Subcutaneous abdominal adipose tissue (tissue), 5 donors: Measurements from ENCODE around the gene ERBB4.

Experiments
- H3K27ac ChIP-seq: one replicate; pipeline ENCODE4 v1.7.0; 2013; ENCODE audit warnings: low read depth, mild to moderate bottlenecking, inconsistent platforms, low read length, moderate library complexity
- H3K27me3 ChIP-seq, 5 donors: one replicate each; pipeline ENCODE4 v1.7.0; 2013; ENCODE audit warnings: low read length in 5 of 5, inconsistent platforms in 1 of 5; ENCODE audit not compliant: control insufficient read depth in 5 of 5, insufficient read depth in 4 of 5
- H3K36me3 ChIP-seq, 5 donors: one replicate each; pipeline ENCODE4 v1.7.0; 2013; ENCODE audit warnings: low read length in 5 of 5; ENCODE audit not compliant: control insufficient read depth in 5 of 5, insufficient read depth in 5 of 5
- H3K4me1 ChIP-seq, 5 donors: one replicate each; pipeline ENCODE4 v1.7.0; 2013; ENCODE audit warnings: low read length in 5 of 5, mild to moderate bottlenecking in 3 of 5, moderate library complexity in 1 of 5; ENCODE audit not compliant: control insufficient read depth in 5 of 5, insufficient read depth in 5 of 5
- H3K4me3 ChIP-seq, 5 donors: one replicate each; pipeline ENCODE4 v1.7.0; 2013; ENCODE audit warnings: low read length in 5 of 5, low read depth in 1 of 5
- H3K9ac ChIP-seq, 5 donors: one replicate each; pipeline ENCODE4 v1.7.0; 2013; ENCODE audit warnings: low read length in 5 of 5, mild to moderate bottlenecking in 4 of 5, moderate library complexity in 3 of 5
- H3K9me3 ChIP-seq, 5 donors: one replicate each; pipeline ENCODE4 v1.7.0; 2013; ENCODE audit warnings: low read length in 5 of 5; ENCODE audit not compliant: control insufficient read depth in 5 of 5
- donor health status: healthy.
- donor health status: healthy.
- donor health status: healthy.
- donor health status: healthy.
- donor health status: healthy.

ERBB4 gene

GRCh38 chr2:211417544-211417943 is 1121.1 kb downstream of the ERBB4 start:
- H3K36me3 ChIP-seq, result no peaks in the 10 kb centered on the region

DNA sequence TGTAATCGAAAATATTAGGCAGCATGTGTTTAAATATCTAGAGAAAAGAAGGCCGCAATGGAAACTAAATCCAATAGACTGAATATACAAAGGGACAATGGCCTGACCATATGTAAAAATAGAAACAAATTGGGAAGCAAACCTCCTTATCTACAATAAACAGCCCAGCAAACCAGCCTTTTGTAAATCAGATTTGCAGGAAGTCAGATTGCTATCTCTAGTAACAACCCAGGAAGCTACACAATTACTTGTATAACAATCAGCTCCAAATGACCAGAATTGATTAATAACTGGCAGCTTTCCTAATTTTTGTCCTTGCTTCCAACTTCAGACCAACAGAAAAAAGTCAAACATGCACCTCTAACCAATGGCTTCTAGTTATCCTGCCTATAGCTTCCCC is 1122.2 kb downstream of the ERBB4 start:
- H3K27ac ChIP-seq, result no peak overlapping the region
- no peak overlapping the region for H3K4me3 ChIP-seq
- H3K36me3 ChIP-seq, result no peaks in the 10 kb centered on the region
- no peak overlapping the region for H3K9ac ChIP-seq
- no peaks in the 10 kb centered on the region for H3K4me1 ChIP-seq
- no peaks in the 10 kb centered on the region for H3K27me3 ChIP-seq
- no peaks in the 10 kb centered on the region for H3K9me3 ChIP-seq

More at GRCh38 chr2:211417544-211417943, 1121.1 kb downstream of the ERBB4 start:
- Histone ChIP-seq H3K27ac (no peak overlapping the region), H3K9ac (no peak overlapping the region), H3K27me3 (no peaks in the 10 kb centered on the region), H3K9me3 (no peaks in the 10 kb centered on the region), H3K4me3 (no peak overlapping the region), H3K4me1 (no peaks in the 10 kb centered on the region)

GRCh38 chr2:211413746-211414145 is 1124.9 kb downstream of the ERBB4 start:
- H3K27me3 ChIP-seq, result no peaks in the 10 kb centered on the region
- H3K36me3 ChIP-seq, result no peaks in the 10 kb centered on the region
- H3K9me3 ChIP-seq, result no peaks in the 10 kb centered on the region
- no peak overlapping the region for H3K4me3 ChIP-seq
- H3K4me1 ChIP-seq, result no peaks in the 10 kb centered on the region
- no peak overlapping the region for H3K9ac ChIP-seq
- H3K27ac ChIP-seq, result no peak overlapping the region

DNA sequence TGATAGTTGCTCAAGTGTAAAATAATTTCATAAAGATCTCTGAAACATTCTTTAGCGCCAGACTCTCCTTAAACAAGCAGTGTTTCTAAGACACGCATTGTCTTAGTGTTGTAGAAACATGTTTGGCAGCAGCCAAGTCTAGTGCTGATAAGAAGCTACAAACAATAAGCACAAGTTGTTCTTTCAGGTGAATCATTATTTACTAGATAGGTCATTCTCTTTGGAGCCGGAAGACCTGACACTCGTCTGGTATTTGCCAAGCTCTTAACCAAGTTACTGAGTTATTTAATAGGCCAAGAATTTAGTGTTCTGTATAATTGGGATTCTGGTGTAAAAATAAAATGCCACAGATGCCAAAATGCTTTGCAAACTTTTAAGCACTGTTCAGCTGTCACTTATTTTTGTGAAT is 1130.1 kb downstream of the ERBB4 start:
- H3K27me3 ChIP-seq, result no peaks in the 10 kb centered on the region
- no peak overlapping the region for H3K9ac ChIP-seq
- H3K9me3 ChIP-seq, result no peaks in the 10 kb centered on the region
- H3K4me3 ChIP-seq, result no peak overlapping the region
- no peak overlapping the region for H3K27ac ChIP-seq
- H3K36me3 ChIP-seq, result no peaks in the 10 kb centered on the region
- H3K4me1 ChIP-seq, result no peaks in the 10 kb centered on the region

DNA sequence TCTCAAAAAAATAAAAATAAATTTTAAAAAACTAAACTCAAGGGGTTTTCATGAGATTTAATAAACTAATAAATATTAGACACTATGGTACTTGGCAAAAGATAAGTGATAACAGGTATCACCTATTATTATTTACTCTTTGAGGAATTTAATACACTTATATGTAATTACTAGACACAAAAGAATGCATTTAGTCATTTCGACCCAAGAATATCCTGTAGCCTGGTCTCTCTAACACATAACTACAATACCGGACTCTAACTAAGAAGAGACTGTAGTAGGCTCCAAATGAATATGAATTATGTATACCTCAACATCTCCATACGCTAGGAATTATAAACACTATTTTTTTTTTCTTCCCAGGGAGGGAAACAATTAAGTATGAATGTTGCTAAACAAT is 1131.5 kb downstream of the ERBB4 start:
- Histone ChIP-seq H3K9ac (no peak overlapping the region), H3K4me3 (no peak overlapping the region), H3K4me1 (no peaks in the 10 kb centered on the region), H3K36me3 (no peaks in the 10 kb centered on the region), H3K27ac (no peak overlapping the region), H3K27me3 (no peaks in the 10 kb centered on the region), H3K9me3 (no peaks in the 10 kb centered on the region)

DNA sequence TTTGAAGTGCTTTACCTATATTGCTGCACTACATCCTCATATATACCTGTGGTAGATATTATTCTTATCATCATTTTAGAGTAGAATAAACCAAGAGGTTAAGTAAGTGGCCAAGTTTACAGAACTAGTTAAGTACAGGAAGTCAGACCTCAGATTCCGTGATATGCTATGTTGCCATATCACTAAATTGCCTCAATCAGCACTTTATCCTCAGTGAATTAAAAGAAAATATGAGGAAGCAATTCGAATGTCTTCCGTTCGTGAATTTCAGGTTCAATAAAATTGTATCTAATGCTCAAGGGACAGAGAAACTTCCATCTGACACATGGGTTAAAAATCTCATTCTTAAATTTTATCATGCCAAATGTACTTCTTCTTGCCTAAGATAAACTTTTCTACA is 1133.6 kb downstream of the ERBB4 start:
- no peak overlapping the region for H3K9ac ChIP-seq

DNA sequence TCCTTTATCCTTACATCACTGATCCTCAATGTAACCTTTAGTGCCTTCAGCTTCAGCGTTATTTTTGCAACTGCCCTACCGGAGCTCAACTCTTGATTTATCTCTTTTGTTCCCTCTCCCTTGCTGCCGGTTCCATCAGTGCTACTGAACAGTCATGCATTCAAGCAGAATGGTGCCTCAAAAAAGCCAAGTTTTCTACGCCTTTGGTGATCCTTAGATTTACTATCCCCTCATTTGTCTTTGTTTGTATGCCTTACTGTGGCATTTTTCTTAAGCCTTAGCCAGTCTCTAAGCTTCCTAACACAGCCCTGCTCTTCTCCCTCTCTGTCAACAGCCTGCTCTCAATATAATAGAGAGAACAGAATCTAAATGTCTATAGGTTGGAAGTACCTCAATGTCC is 1134.5 kb downstream of the ERBB4 start:
- Histone ChIP-seq H3K9ac (no peak overlapping the region), H3K27me3 (no peaks in the 10 kb centered on the region), H3K4me1 (no peaks in the 10 kb centered on the region), H3K36me3 (no peaks in the 10 kb centered on the region), H3K27ac (no peak overlapping the region), H3K9me3 (no peaks in the 10 kb centered on the region), H3K4me3 (no peak overlapping the region)

More for the DNA sequence above, 1133.6 kb downstream of the ERBB4 start:
- no peak overlapping the region for H3K4me3 ChIP-seq
- H3K36me3 ChIP-seq, result no peaks in the 10 kb centered on the region
- H3K27ac ChIP-seq, result no peak overlapping the region
- no peaks in the 10 kb centered on the region for H3K4me1 ChIP-seq
- no peaks in the 10 kb centered on the region for H3K27me3 ChIP-seq
- H3K9me3 ChIP-seq, result no peaks in the 10 kb centered on the region

DNA sequence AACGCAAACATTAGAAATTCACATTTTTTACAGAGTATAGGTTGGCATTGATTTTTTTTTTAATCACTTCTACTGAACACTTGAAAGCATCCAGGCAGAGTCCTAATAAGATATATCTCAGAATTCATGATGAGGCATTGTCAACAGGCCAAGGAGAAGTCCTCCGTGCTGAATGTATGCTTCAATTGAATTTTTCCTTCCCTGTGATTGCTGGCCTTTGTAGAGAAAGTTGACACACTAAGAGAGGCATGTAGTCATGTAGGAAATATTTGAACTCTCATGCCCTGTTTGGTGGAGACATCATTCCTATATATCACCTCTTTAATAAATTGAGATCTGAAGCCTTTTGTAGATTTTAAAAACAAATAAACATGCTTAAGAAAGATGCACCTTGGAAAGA is 1137.3 kb downstream of the ERBB4 start:
- no peak overlapping the region for H3K9ac ChIP-seq
- H3K4me3 ChIP-seq, result no peak overlapping the region
- H3K4me1 ChIP-seq, result no peaks in the 10 kb centered on the region
- no peaks in the 10 kb centered on the region for H3K36me3 ChIP-seq
- no peaks in the 10 kb centered on the region for H3K27me3 ChIP-seq
- H3K27ac ChIP-seq, result no peak overlapping the region
- no peaks in the 10 kb centered on the region for H3K9me3 ChIP-seq

- Histone ChIP-seq H3K27ac (no peak overlapping the region), H3K36me3 (no peaks in the 10 kb centered on the region), H3K4me1 (no peaks in the 10 kb centered on the region), H3K9me3 (no peaks in the 10 kb centered on the region), H3K4me3 (no peak overlapping the region), H3K9ac (no peak overlapping the region), H3K27me3 (no peaks in the 10 kb centered on the region)
Observed at GRCh38 chr2:211397764-211398163, 1140.8 kb downstream of the ERBB4 start.

GRCh38 chr2:211396815-211397214 is 1141.8 kb downstream of the ERBB4 start:
- Histone ChIP-seq H3K27ac (no peak overlapping the region), H3K27me3 (no peaks in the 10 kb centered on the region), H3K36me3 (no peaks in the 10 kb centered on the region), H3K9me3 (no peaks in the 10 kb centered on the region), H3K4me1 (no peaks in the 10 kb centered on the region), H3K9ac (no peak overlapping the region), H3K4me3 (no peak overlapping the region)

GRCh38 chr2:211391189-211391567 is 1147.4 kb downstream of the ERBB4 start:
- H3K9ac ChIP-seq, result no peak overlapping the region
- H3K4me1 ChIP-seq, result no peaks in the 10 kb centered on the region
- no peak overlapping the region for H3K27ac ChIP-seq
- no peaks in the 10 kb centered on the region for H3K36me3 ChIP-seq
- no peaks in the 10 kb centered on the region for H3K9me3 ChIP-seq
- H3K27me3 ChIP-seq, result no peaks in the 10 kb centered on the region
- no peak overlapping the region for H3K4me3 ChIP-seq
